Subcutaneous abdominal adipose tissue (tissue), 5 donors: Measurements from ENCODE around the gene ARMH4.
A peak's percentile ranks its signal among the peaks of the same experiment; 100 is the strongest.

Experiments
- H3K27ac ChIP-seq: one replicate; pipeline ENCODE4 v1.7.0; 2013; ENCODE audit warnings: low read depth, mild to moderate bottlenecking, inconsistent platforms, low read length, moderate library complexity
- H3K27me3 ChIP-seq, 5 donors: one replicate each; pipeline ENCODE4 v1.7.0; 2013; ENCODE audit warnings: low read length in 5 of 5, inconsistent platforms in 1 of 5; ENCODE audit not compliant: control insufficient read depth in 5 of 5, insufficient read depth in 4 of 5
- H3K36me3 ChIP-seq, 5 donors: one replicate each; pipeline ENCODE4 v1.7.0; 2013; ENCODE audit warnings: low read length in 5 of 5; ENCODE audit not compliant: control insufficient read depth in 5 of 5, insufficient read depth in 5 of 5
- H3K4me1 ChIP-seq, 5 donors: one replicate each; pipeline ENCODE4 v1.7.0; 2013; ENCODE audit warnings: low read length in 5 of 5, mild to moderate bottlenecking in 3 of 5, moderate library complexity in 1 of 5; ENCODE audit not compliant: control insufficient read depth in 5 of 5, insufficient read depth in 5 of 5
- H3K4me3 ChIP-seq, 5 donors: one replicate each; pipeline ENCODE4 v1.7.0; 2013; ENCODE audit warnings: low read length in 5 of 5, low read depth in 1 of 5
- H3K9ac ChIP-seq, 5 donors: one replicate each; pipeline ENCODE4 v1.7.0; 2013; ENCODE audit warnings: low read length in 5 of 5, mild to moderate bottlenecking in 4 of 5, moderate library complexity in 3 of 5
- H3K9me3 ChIP-seq, 5 donors: one replicate each; pipeline ENCODE4 v1.7.0; 2013; ENCODE audit warnings: low read length in 5 of 5; ENCODE audit not compliant: control insufficient read depth in 5 of 5
- donor health status: healthy.
- donor health status: healthy.
- donor health status: healthy.
- donor health status: healthy.
- donor health status: healthy.

The ARMH4 gene

GRCh38 chr14:58177125-58177524 lies 25.1 kb upstream of the ARMH4 start:
- Histone ChIP-seq H3K9me3 (no peaks in the 10 kb centered on the region), H3K9ac (no peak overlapping the region), H3K27ac (no peak overlapping the region), H3K4me3 (no peak overlapping the region), H3K4me1 (no peaks in the 10 kb centered on the region), H3K36me3 (no peaks in the 10 kb centered on the region), H3K27me3 (no peaks in the 10 kb centered on the region)

GRCh38 chr14:58171090-58171489 lies 19.1 kb upstream of the ARMH4 start:
- Histone ChIP-seq H3K27ac (no peak overlapping the region), H3K36me3 (no peaks in the 10 kb centered on the region), H3K9me3 (no peaks in the 10 kb centered on the region), H3K4me3 (peak overlapping the region in 1 of 5 donors; percentile 4), H3K4me1 (peaks cover 0 to 10% (median 7%) of the 10 kb centered on the region in 5 donors), H3K9ac (no peak overlapping the region), H3K27me3 (no peaks in the 10 kb centered on the region)

DNA sequence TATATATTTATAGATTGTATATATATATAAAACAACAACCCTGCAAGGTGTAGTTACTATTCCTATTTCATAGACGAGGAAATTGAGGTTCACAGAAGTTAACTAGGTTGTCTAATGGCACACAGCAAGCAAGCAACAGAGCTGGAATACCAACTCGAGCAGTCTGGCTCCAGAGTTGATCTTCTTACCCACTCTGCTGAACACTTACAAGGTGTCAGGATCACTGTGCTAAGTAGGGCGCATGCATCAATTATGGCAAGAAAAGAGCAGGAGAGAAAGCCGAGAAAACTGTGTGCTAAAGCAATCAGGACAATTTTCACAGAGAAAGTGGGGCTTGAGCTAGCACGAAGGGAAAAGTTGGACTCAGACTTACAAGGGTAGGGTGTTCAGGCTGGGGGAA lies 15.9 kb upstream of the ARMH4 start:
- Histone ChIP-seq H3K4me3 (no peak overlapping the region), H3K9ac (no peak overlapping the region), H3K36me3 (no peaks in the 10 kb centered on the region), H3K4me1 (peaks cover 0 to 10% (median 7%) of the 10 kb centered on the region in 5 donors), H3K27me3 (no peaks in the 10 kb centered on the region), H3K27ac (no peak overlapping the region), H3K9me3 (no peaks in the 10 kb centered on the region)

- Histone ChIP-seq H3K4me1 (peaks cover 0 to 10% (median 7%) of the 10 kb centered on the region in 5 donors), H3K9me3 (no peaks in the 10 kb centered on the region), H3K27me3 (no peaks in the 10 kb centered on the region), H3K27ac (no peak overlapping the region), H3K9ac (no peak overlapping the region), H3K36me3 (no peaks in the 10 kb centered on the region), H3K4me3 (no peak overlapping the region)
These were observed 15.0 kb upstream of the ARMH4 start for GRCh38 chr14:58167057-58167456.

DNA sequence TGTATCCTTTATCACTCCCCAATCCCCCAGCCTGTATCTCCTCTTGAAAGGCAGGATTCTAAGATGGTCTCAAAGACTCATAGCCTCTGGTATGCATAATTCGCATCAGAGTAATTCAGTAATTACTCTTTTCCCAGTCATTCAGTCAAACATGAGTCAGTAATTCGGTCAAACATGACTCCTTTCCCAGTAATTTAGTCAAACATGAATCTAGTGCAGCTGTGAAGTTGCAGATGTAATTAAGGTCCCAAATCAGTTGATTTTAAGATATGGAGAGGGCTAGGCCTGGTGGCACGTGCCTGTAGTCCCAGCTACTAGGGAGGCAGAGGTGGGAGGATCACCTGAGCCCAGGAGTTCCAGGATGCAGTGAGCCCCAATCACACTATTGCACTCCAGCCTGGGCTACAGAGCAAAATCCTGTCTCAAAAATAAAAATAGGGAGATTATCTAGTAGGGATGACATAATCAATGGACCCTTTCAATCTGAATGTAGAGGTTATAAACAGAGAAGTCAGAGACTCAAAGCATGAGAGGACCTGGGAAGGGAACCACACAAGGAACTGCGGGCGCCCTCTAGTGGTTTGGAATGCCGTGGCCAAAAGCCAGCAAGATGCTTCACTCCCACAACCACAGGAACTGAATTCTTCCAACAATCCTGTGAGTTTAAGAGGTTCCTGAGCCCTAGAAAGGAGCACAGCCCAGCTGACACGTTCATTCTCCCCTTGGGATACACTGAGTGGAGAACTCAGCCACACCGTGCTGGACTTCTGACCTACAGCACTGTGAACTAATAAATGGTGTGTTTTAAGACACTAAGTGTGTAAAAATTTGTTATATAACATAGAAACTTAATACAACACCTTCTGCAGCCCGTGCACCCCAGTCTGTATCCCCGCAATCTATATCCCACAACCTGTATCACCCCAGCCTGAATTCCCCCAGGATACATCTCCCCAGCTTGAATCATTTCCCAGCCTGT lies 14.3 kb upstream of the ARMH4 start:
- no peaks in the 10 kb centered on the region for H3K36me3 ChIP-seq
- no peak overlapping the region for H3K4me3 ChIP-seq
- no peak overlapping the region for H3K9ac ChIP-seq
- peaks cover 0 to 9% (median 5%) of the 10 kb centered on the region in 5 donors for H3K4me1 ChIP-seq
- no peaks in the 10 kb centered on the region for H3K27me3 ChIP-seq
- H3K9me3 ChIP-seq = no peaks in the 10 kb centered on the region
- no peak overlapping the region for H3K27ac ChIP-seq

- H3K4me1 ChIP-seq = no peaks in the 10 kb centered on the region
- H3K9me3 ChIP-seq = no peaks in the 10 kb centered on the region
- no peaks in the 10 kb centered on the region for H3K27me3 ChIP-seq
- H3K9ac ChIP-seq = no peak overlapping the region
- H3K36me3 ChIP-seq = no peaks in the 10 kb centered on the region
- H3K4me3 ChIP-seq = no peak overlapping the region
- no peak overlapping the region for H3K27ac ChIP-seq
These were observed 8.5 kb upstream of the ARMH4 start for GRCh38 chr14:58160561-58160960.

DNA sequence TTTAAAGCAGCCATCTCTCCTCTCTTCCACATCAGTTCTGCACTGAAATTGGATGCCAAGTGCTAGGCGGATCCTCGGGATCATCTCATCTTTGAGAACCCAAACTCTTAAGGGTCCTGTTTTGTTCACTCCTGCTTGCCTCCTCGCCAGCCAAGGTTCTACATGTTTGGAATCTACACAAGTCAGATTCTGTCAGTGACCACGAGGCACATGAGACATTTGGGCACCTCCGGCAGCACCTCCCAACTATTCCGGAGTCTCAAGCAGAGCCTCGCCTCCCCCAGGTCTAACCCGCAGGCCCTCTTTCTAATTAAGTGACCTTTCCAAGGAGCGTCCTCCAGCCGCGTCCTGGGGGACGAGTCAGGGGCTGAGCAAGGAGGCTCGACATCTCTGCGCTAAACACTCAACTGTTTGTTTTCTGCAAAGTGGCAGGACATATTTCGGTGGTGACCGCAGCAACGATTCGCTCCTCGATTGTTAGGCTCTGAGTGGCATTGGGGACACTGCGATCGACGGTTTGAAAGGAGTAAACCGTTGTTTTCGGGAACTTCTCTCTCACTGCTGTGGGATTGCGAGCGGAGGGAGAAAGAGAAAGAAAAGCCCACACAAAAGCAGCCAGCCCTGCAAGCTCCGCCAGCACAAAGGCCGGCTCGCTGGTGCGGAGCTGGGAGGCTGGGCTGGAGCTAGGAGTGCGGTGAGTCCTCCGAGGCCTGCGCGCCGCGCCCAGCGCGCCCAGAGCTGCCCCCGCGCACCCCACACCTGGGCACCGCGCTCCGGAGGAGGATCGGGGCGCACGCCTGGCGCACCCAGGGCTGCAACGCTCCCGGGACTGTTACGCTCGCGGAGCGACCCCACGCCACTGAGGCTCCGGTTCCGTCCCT lies 640 bp downstream of the ARMH4 start:
- Histone ChIP-seq H3K27me3 (peaks cover 0 to 5% (median 0%) of the 10 kb centered on the region in 5 donors), H3K9me3 (no peaks in the 10 kb centered on the region), H3K36me3 (no peaks in the 10 kb centered on the region), H3K27ac (no peak overlapping the region), H3K9ac (peak overlapping the region; percentile 7 to 80 (median 41)), H3K4me3 (peak overlapping the region; percentile 81 to 90 (median 89)), H3K4me1 (peaks cover 4 to 24% (median 20%) of the 10 kb centered on the region in 5 donors)

DNA sequence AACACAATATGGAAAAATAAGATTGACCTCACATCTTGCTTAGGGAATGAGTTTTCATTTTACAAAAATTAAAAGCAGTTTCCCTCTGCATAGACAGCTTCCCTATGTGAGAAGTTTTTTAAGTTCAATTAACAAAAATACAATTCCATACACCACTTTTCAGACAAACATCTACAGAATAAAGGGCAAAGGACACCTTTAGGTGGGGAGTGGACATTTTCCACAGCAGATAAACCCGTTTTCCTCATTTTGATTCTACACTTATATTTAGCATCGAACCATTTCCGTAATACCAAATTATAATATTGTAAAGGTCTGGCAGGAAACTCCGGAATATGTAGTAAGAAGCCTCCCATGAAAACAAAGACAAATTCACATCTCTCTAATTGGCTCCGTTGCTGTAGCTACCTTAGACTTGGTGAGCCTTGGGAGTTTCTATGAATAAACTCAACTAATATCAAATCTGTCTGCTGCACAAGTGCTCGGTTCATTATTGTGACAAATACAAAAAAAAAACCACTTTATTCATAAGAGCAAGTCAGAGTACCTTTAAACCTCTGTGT lies 1.7 kb downstream of the ARMH4 start:
- H3K9me3 ChIP-seq = no peaks in the 10 kb centered on the region
- no peak overlapping the region for H3K27ac ChIP-seq
- no peak overlapping the region for H3K9ac ChIP-seq
- peak overlapping the region in 1 of 5 donors; percentile 90 for H3K4me3 ChIP-seq
- peaks cover 4 to 24% (median 20%) of the 10 kb centered on the region in 5 donors for H3K4me1 ChIP-seq
- H3K36me3 ChIP-seq = no peaks in the 10 kb centered on the region
- H3K27me3 ChIP-seq = peaks cover 0 to 5% (median 0%) of the 10 kb centered on the region in 5 donors

GRCh38 chr14:58149196-58149595 lies 2.8 kb downstream of the ARMH4 start:
- peaks cover 4 to 24% (median 20%) of the 10 kb centered on the region in 5 donors for H3K4me1 ChIP-seq

More at GRCh38 chr14:58149196-58149595, 2.8 kb downstream of the ARMH4 start:
- Histone ChIP-seq H3K4me3 (no peak overlapping the region), H3K9me3 (no peaks in the 10 kb centered on the region), H3K9ac (no peak overlapping the region), H3K27me3 (peaks cover 0 to 5% (median 0%) of the 10 kb centered on the region in 5 donors), H3K36me3 (no peaks in the 10 kb centered on the region), H3K27ac (no peak overlapping the region)
